Muscle of back (tissue), 11 donors: Measurements from ENCODE around the gene SLC37A1. TPM values are rescaled to one million over a fixed set of nuclear protein-coding genes. Genes with fewer than 3 reads are reported as not detected.
"Not testable (repeated sequence)": the region's sequence is repeated elsewhere in the genome, so short reads cannot be mapped to it uniquely, and the experiment has no call there.

Experiments used
- DNase-seq, 3 donors: peaks; one replicate each; pipeline versions ENCODE4 v3.0.0 to v3.0.0-alpha.2; 2013
- polyA plus RNA-seq, 10 donors: library from polyadenylated mRNA; unstranded; fragments of 120-200 nt; gene quantifications; one replicate each; pipeline ENCODE4 v1.2.1, GENCODE V29; 2013; ENCODE audit not compliant: insufficient read length in 10 of 10

The SLC37A1 gene
- polyA plus RNA-seq, 10 donors, result 1.9 to 3.2 (median 2.6) TPM

- no peak for DNase-seq
Observed at GRCh38 chr21:42592156-42592820, 78.6 kb downstream of the SLC37A1 start.

- peak; percentile 32 to 87 (median 75) for DNase-seq
Observed at GRCh38 chr21:42593007-42593814, 79.6 kb downstream of the SLC37A1 start.

- DNase-seq, result peak in 1 of 3 donors; percentile 26
Observed at GRCh38 chr21:42594616-42595282, 81.1 kb downstream of the SLC37A1 start.

DNA sequence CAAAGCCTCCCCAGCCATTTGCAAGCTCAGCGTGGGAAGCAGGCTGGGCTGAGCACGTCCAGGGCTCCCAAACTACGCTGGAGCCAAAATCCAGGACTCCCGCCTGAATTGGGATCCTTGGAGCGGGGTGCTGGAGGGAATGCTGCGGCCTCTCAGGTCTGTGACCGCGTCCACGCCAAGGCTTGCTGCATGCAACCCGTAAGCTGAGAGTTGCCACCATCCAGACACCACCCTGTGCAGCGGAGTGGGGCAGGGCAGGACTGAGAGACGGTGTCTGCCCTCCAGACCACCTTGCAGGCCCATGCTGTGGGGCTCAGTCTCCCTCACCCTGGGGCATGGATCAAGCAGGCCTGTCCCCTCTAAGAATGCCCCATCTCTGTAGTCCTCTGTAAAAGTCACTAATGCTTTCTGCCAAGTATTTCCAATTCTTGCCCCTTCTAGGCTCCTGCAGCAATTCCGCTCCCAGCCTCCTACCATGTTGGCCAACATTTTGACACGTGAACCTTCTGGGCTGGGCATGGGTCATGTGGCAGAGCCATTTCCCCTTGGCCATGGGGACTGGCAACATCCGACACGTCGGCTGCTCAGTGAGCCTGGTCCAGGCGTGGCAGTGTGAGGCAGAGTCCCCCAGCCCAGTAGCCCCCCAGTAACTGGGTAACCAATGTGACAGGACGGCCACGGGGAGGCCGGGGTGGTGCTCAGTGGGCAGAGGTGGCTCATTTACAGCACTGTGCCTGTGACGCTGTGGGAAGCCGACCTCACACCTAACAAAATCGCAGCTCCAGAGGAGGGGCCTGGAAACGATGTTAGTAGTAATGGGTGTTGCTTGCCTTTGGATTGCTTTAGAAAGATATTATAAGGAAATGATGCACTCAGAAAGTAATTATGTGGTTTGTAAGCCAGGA, 81.9 kb downstream of the SLC37A1 start:
- no peak for DNase-seq

GRCh38 chr21:42596657-42597056, 83.0 kb downstream of the SLC37A1 start:
- no peak for DNase-seq

DNA sequence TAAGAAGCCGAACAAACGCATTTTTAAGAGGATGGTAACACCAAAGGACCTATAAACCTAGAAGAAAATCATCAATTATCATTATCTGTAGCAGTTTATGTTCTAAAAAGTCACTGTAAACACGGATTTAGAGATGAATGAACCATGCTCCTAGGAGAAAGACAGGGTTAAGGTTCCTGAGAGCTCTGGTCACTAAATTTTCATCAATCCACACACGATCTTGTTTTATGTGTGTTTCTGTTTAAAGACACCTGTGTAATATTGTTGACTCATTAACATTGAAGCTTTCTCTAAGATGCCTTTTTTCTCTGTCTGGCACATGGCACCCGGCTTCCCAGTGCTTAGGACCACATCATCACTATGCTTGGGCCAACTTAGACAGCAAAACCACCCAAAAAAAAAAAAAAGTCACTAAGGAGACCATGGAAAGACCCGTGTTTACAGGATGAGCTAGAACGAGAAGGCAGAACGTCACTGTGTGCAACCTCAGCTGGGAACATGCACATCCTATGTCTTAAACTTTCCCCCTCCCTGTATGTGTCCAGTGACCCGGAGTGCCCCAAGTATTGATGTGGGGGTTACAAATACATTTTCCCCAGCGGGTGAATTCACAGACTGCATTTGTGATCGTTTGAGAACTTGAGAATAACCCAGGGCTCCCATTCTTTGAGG, 84.0 kb downstream of the SLC37A1 start:
- no peak for DNase-seq

DNA sequence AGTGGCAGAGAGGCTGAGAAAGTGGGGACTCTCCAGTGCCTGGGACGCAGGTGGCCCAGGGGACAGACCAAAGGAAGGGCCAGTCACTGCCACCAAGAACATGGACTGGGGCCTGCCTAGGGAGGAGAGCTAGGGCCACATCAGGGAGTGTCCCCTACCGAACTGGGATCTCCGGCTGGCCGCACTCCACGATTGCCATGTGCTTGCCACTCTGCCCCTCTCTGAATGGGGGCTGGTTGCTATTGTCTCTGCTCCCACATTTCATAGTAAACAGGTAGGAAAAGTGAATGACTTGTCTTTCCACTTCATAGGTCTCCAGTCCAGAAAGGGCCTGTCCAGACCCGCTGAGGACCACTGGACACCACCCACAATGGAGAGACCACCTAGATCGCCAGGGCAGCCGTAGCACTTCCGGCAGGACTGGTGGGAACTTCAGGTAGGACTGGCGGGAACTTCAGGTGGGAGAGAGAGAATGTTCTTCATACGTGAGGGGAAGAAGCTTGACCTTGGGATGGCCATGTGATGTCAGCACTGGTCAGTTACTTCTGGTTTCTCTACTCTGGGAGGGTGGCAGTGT, 84.6 kb downstream of the SLC37A1 start:
- DNase-seq, result no peak

DNA sequence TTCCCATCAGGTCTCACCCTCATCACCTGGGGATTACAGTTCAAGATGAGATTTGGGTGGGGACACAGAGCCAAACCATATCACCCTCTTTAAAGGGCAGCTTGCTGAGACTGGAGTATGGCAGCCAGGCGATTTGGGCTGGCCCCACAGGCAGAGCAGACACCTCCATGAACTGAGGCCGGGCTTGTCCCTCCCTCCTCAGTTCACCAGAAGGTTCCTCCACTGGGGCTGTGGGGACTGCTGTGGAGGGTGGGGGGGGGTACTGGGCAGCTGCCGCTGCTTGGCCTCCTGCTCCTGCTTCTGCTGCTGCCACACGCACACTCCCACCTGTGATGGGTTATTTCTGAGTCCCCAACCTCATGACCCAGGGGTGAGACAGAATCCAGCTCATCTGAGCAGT, 85.8 kb downstream of the SLC37A1 start:
- DNase-seq, result no peak

DNA sequence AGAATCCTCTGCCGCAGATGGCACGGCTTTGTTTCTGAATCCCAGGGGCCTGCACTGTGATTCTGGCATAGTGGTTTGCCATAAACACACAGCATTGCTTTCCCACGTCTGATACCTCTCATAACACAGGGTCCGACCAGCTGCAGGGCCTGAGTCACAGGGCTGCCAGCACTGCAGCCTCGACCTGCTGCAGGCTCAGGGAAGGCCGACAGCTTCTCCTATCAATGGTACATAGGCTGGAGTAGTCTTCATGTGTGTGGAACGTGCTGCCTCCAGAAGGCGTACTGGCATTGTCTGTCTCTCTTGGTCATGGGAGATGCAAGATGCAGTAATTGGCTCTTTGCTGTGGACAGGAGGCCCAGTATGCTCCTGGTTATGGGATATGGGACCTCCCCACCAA, 86.3 kb downstream of the SLC37A1 start:
- DNase-seq, result no peak

- no peak for DNase-seq
Observed at GRCh38 chr21:42601656-42602055, 88.0 kb downstream of the SLC37A1 start.

DNA sequence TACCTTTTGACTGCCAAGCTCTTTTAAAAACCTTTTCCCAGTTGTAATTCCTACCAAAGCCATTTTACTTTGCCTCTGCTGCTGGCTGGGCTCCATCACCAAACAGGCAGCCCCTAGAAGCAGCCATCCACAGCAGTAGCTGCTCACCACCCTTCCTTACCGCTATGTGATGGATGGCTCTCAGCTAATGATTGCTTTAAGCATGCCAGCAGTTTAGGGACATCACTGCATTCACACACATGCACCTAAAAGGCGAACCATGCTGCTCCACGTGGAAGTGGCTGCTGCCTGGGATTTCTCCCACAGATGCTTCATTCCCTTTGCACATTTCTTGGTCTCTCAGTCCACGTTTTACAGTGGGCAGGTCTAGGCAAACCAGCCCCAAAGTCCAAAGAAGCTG, 93.5 kb downstream of the SLC37A1 start:
- no peak for DNase-seq

GRCh38 chr21:42607525-42608102, 94.0 kb downstream of the SLC37A1 start:
- DNase-seq, result no peak

- DNase-seq, result no peak
Observed at GRCh38 chr21:42608446-42608845, 94.8 kb downstream of the SLC37A1 start.

DNA sequence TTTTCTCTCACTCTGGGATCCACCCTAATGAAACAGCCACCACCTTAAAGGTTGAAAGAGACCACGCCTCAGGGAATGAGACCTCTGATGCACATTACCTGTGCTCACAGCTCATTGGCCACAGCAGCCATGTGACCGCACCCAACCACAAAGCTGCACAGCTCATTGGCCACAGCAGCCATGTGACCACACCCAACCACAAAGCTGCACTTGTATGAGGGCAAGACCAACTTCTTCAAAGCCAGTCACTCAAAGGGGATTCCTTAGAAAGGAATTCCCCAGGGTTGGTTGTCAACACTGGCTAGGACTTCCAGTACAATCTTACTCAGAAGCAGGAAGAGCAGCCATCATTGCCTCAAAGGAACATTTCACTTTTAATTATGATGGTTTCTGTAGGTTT, 96.2 kb downstream of the SLC37A1 start:
- no peak for DNase-seq

GRCh38 chr21:42611852-42612251, 98.2 kb downstream of the SLC37A1 start:
- no peak for DNase-seq

DNA sequence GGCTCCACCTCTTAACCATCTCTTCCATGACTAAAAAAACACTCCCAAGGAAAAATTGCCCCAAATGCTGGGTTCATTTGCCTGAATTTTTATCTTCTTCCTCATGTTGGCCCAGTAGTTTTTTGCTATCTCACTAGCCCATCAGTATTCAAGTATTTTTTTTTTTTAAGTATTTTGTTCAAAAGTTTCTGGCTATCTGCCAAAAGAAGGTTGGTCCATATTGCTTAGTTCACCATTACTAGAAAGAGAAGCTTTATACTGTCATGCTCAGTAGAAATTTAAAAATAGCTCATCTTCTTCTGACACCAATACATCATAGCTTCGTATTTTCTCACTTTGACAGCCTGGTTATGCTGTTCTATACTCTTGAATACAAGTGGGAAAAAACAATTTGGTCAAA, 98.7 kb downstream of the SLC37A1 start:
- DNase-seq, result no peak

- DNase-seq, result no peak
Observed at GRCh38 chr21:42613756-42614155, 100.1 kb downstream of the SLC37A1 start.

- no peak for DNase-seq
Observed at GRCh38 chr21:42614396-42614795, 100.7 kb downstream of the SLC37A1 start.

- no peak for DNase-seq
Observed at GRCh38 chr21:42614811-42615351, 101.2 kb downstream of the SLC37A1 start.

DNA sequence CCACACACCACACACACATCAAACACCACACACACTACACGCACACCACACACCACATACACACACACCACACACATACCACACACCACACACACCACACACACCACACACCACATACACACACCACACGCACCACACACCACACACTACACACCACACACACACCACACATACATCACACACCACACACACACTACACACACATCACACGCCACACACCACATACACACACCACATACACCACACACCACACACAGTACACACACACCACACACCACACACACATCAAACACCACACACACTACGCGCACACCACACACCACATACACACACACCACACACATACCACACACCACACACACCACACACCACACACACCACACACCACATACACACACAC, 101.7 kb downstream of the SLC37A1 start:
- DNase-seq, result not testable (repeated sequence)
